ENCODE results near the gene DYNLT2B.

The DYNLT2B gene

DNA sequence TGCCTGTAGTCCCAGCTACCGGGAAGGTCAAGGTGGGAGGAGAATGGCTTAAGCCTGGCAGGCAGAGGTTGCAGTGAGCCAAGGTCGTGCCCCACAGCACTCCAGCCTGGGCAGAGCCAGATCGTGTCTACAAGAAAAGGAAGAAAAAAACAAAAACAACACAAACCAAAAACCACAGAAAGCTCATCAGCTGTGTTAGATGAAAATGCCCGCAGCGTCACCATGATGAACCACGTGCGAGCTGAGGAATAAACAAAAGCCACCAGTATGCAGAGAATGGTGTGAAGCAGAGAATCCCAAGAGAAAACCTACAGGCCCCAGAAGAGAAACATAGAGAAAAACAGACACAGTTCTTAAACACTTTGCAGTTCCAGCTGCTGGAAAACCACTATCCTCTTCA, 39.9 kb upstream of the DYNLT2B start:
- H3K4me1 ChIP-seq (ENCODE audit: control insufficient read depth in 2 of 2, insufficient read depth in 1 of 2, low read depth in 1 of 2, low read length in 2 of 2): no peaks in the 10 kb centered on the region
- H3K4me2 ChIP-seq (ENCODE audit: insufficient read depth, low read length, poor library complexity, severe bottlenecking): no peak overlapping the region
- H2BK120ac ChIP-seq (ENCODE audit: low read depth, low read length): no peak overlapping the region
- no peaks in the 10 kb centered on the region for H3K9me3 ChIP-seq (replicated peaks in 1 of 2; ENCODE audit: control insufficient read depth in 2 of 2, insufficient read depth in 1 of 2, low read depth in 1 of 2, low read length in 2 of 2)
- H3K18ac ChIP-seq (ENCODE audit: low read length): no peak overlapping the region
- H3K79me1 ChIP-seq (ENCODE audit: low read depth, low read length): no peaks in the 10 kb centered on the region
- H3K4ac ChIP-seq (ENCODE audit: low read length): no peak overlapping the region
- no peak overlapping the region for H2BK15ac ChIP-seq (ENCODE audit: low read length)
- no peak overlapping the region for H3K23ac ChIP-seq (ENCODE audit: low read depth, low read length, poor library complexity)
- no peak overlapping the region for H3K14ac ChIP-seq (ENCODE audit: low read length)
- H2AK5ac ChIP-seq (ENCODE audit: low read depth, low read length): no peak overlapping the region
- DNase-seq (ENCODE audit: low spot score): no peak
- H3K36me3 ChIP-seq (replicated peaks in 1 of 2; ENCODE audit: control insufficient read depth in 2 of 2, insufficient read depth in 2 of 2, low read length in 2 of 2): peaks cover 27 to 98% of the 10 kb centered on the region in 2 donors
- H4K91ac ChIP-seq (ENCODE audit: low read depth, low read length, poor library complexity): no peak overlapping the region
- WGBS, 2 donors (ENCODE audit: extremely low coverage in 2 of 2, insufficient read length in 2 of 2, insufficient replicate concordance in 1 of 2): no CpG with 5 or more reads among the region's 7 CpGs
- no peaks in the 10 kb centered on the region for H3K27me3 ChIP-seq (ENCODE audit: control insufficient read depth in 3 of 3, insufficient read depth in 3 of 3, low read depth in 1 of 3, low read length in 3 of 3)
- H3K4me3 ChIP-seq (ENCODE audit: low read length in 2 of 2): no peak overlapping the region
- no peak overlapping the region for H3K9ac ChIP-seq (ENCODE audit: low read depth, low read length, poor library complexity)
- no peak overlapping the region for H2AFZ ChIP-seq (ENCODE audit: low read length)
- H3K27ac ChIP-seq (replicated peaks; ENCODE audit: low read length): no peak overlapping the region
- no peak overlapping the region for H2BK5ac ChIP-seq (ENCODE audit: low read length)
- H2BK12ac ChIP-seq (ENCODE audit: low read length): no peak overlapping the region
- H4K8ac ChIP-seq (ENCODE audit: low read depth, low read length): no peak overlapping the region

DNA sequence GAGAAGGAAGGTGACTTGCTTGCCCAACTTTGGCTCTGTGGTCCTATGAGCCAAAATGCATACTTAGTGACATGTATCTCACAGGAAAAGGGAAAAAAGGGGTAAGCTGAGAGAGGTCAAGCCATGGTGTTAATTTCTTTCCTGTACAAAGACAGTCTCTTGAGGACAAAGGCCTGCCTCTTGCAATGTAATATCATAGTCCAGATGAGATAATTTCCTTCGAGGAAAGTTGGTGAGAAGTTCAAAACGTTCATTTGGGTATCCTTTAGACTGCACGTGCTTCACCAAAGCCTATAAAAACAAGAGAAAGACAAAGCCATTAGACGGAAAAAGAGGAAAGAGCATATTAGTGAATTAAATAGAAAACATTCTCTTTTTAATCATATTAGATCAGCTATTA, 38.5 kb upstream of the DYNLT2B start:
- Histone ChIP-seq H3K79me1 (ENCODE audit: low read depth, low read length) (no peaks in the 10 kb centered on the region), H3K4me2 (ENCODE audit: insufficient read depth, low read length, poor library complexity, severe bottlenecking) (no peak overlapping the region), H3K9me3 (replicated peaks in 1 of 2; ENCODE audit: control insufficient read depth in 2 of 2, insufficient read depth in 1 of 2, low read depth in 1 of 2, low read length in 2 of 2) (no peaks in the 10 kb centered on the region), H3K27me3 (ENCODE audit: control insufficient read depth in 3 of 3, insufficient read depth in 3 of 3, low read depth in 1 of 3, low read length in 3 of 3) (no peaks in the 10 kb centered on the region), H3K9ac (ENCODE audit: low read depth, low read length, poor library complexity) (no peak overlapping the region), H2BK12ac (ENCODE audit: low read length) (no peak overlapping the region), H2AFZ (ENCODE audit: low read length) (no peak overlapping the region), H3K4ac (ENCODE audit: low read length) (no peak overlapping the region), H3K14ac (ENCODE audit: low read length) (no peak overlapping the region), H3K4me3 (ENCODE audit: low read length in 2 of 2) (no peak overlapping the region), H4K8ac (ENCODE audit: low read depth, low read length) (no peak overlapping the region), H3K4me1 (ENCODE audit: control insufficient read depth in 2 of 2, insufficient read depth in 1 of 2, low read depth in 1 of 2, low read length in 2 of 2) (no peaks in the 10 kb centered on the region), H3K27ac (replicated peaks; ENCODE audit: low read length) (no peak overlapping the region), H2BK5ac (ENCODE audit: low read length) (no peak overlapping the region), H3K18ac (ENCODE audit: low read length) (no peak overlapping the region), H2BK15ac (ENCODE audit: low read length) (no peak overlapping the region), H2AK5ac (ENCODE audit: low read depth, low read length) (no peak overlapping the region), H3K36me3 (replicated peaks in 1 of 2; ENCODE audit: control insufficient read depth in 2 of 2, insufficient read depth in 2 of 2, low read length in 2 of 2) (peaks cover 21 to 92% of the 10 kb centered on the region in 2 donors), H3K23ac (ENCODE audit: low read depth, low read length, poor library complexity) (no peak overlapping the region), H2BK120ac (ENCODE audit: low read depth, low read length) (no peak overlapping the region), H4K91ac (ENCODE audit: low read depth, low read length, poor library complexity) (no peak overlapping the region)
- no CpG with 5 or more reads among the region's 4 CpGs for WGBS, 2 donors (ENCODE audit: extremely low coverage in 2 of 2, insufficient read length in 2 of 2, insufficient replicate concordance in 1 of 2)
- DNase-seq (ENCODE audit: low spot score): no peak

DNA sequence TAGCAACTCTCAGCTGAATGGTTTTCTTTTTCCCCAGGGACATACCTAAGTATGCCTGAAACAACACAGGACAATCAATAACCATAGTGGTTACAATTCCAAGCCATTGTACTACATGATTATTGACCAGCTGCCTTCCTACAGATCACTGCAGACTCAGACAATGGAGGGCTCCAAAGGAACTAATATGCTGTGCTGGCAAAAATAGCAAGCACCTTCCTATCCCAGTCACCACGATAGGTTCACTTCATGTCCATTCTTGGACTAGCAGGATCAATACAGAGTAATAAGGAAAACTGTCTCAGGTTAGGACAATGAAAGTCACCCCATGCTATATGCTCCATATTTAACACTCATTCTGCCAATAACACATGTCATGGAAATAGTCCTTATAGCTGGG, 37.6 kb upstream of the DYNLT2B start:
- peaks cover 16 to 91% of the 10 kb centered on the region in 2 donors for H3K36me3 ChIP-seq (replicated peaks in 1 of 2; ENCODE audit: control insufficient read depth in 2 of 2, insufficient read depth in 2 of 2, low read length in 2 of 2)
- no peak overlapping the region for H4K91ac ChIP-seq (ENCODE audit: low read depth, low read length, poor library complexity)
- no peak overlapping the region for H2AK5ac ChIP-seq (ENCODE audit: low read depth, low read length)

GRCh38 chr3:196354132-196354531, 36.1 kb upstream of the DYNLT2B start:
- H3K4me2 ChIP-seq (ENCODE audit: insufficient read depth, low read length, poor library complexity, severe bottlenecking): no peak overlapping the region
- no peak overlapping the region for H2BK120ac ChIP-seq (ENCODE audit: low read depth, low read length)
- no peak overlapping the region for H2AK5ac ChIP-seq (ENCODE audit: low read depth, low read length)
- H2BK12ac ChIP-seq (ENCODE audit: low read length): no peak overlapping the region
- no peaks in the 10 kb centered on the region for H3K79me1 ChIP-seq (ENCODE audit: low read depth, low read length)
- H3K4me1 ChIP-seq (ENCODE audit: control insufficient read depth in 2 of 2, insufficient read depth in 1 of 2, low read depth in 1 of 2, low read length in 2 of 2): no peaks in the 10 kb centered on the region
- H3K9ac ChIP-seq (ENCODE audit: low read depth, low read length, poor library complexity): no peak overlapping the region
- H3K4ac ChIP-seq (ENCODE audit: low read length): no peak overlapping the region
- H3K14ac ChIP-seq (ENCODE audit: low read length): no peak overlapping the region
- no peak overlapping the region for H3K18ac ChIP-seq (ENCODE audit: low read length)
- no peak overlapping the region for H4K91ac ChIP-seq (ENCODE audit: low read depth, low read length, poor library complexity)
- H3K23ac ChIP-seq (ENCODE audit: low read depth, low read length, poor library complexity): no peak overlapping the region
- H3K4me3 ChIP-seq (ENCODE audit: low read length in 2 of 2): no peak overlapping the region
- H4K8ac ChIP-seq (ENCODE audit: low read depth, low read length): no peak overlapping the region
- H2BK5ac ChIP-seq (ENCODE audit: low read length): no peak overlapping the region
- DNase-seq (ENCODE audit: low spot score): no peak
- H3K36me3 ChIP-seq (replicated peaks in 1 of 2; ENCODE audit: control insufficient read depth in 2 of 2, insufficient read depth in 2 of 2, low read length in 2 of 2): peaks cover 15 to 92% of the 10 kb centered on the region in 2 donors
- H3K27me3 ChIP-seq (ENCODE audit: control insufficient read depth in 3 of 3, insufficient read depth in 3 of 3, low read depth in 1 of 3, low read length in 3 of 3): no peaks in the 10 kb centered on the region
- H2BK15ac ChIP-seq (ENCODE audit: low read length): no peak overlapping the region
- H2AFZ ChIP-seq (ENCODE audit: low read length): no peak overlapping the region
- H3K9me3 ChIP-seq (replicated peaks in 1 of 2; ENCODE audit: control insufficient read depth in 2 of 2, insufficient read depth in 1 of 2, low read depth in 1 of 2, low read length in 2 of 2): peaks cover 2 to 8% of the 10 kb centered on the region in 2 donors
- WGBS, 2 donors (ENCODE audit: extremely low coverage in 2 of 2, insufficient read length in 2 of 2, insufficient replicate concordance in 1 of 2): no CpG with 5 or more reads among the region's 6 CpGs
- H3K27ac ChIP-seq (replicated peaks; ENCODE audit: low read length): no peak overlapping the region

More for the DNA sequence above, 37.6 kb upstream of the DYNLT2B start:
- Histone ChIP-seq H4K8ac (ENCODE audit: low read depth, low read length) (no peak overlapping the region), H3K27ac (replicated peaks; ENCODE audit: low read length) (no peak overlapping the region), H3K14ac (ENCODE audit: low read length) (no peak overlapping the region), H3K23ac (ENCODE audit: low read depth, low read length, poor library complexity) (no peak overlapping the region), H3K4me2 (ENCODE audit: insufficient read depth, low read length, poor library complexity, severe bottlenecking) (no peak overlapping the region), H3K4me1 (ENCODE audit: control insufficient read depth in 2 of 2, insufficient read depth in 1 of 2, low read depth in 1 of 2, low read length in 2 of 2) (no peaks in the 10 kb centered on the region), H3K79me1 (ENCODE audit: low read depth, low read length) (no peaks in the 10 kb centered on the region), H2BK12ac (ENCODE audit: low read length) (no peak overlapping the region), H2BK120ac (ENCODE audit: low read depth, low read length) (no peak overlapping the region), H3K4ac (ENCODE audit: low read length) (no peak overlapping the region), H3K9ac (ENCODE audit: low read depth, low read length, poor library complexity) (no peak overlapping the region), H2BK5ac (ENCODE audit: low read length) (no peak overlapping the region), H3K27me3 (ENCODE audit: control insufficient read depth in 3 of 3, insufficient read depth in 3 of 3, low read depth in 1 of 3, low read length in 3 of 3) (no peaks in the 10 kb centered on the region), H3K9me3 (replicated peaks in 1 of 2; ENCODE audit: control insufficient read depth in 2 of 2, insufficient read depth in 1 of 2, low read depth in 1 of 2, low read length in 2 of 2) (no peaks in the 10 kb centered on the region), H3K4me3 (ENCODE audit: low read length in 2 of 2) (no peak overlapping the region), H3K18ac (ENCODE audit: low read length) (no peak overlapping the region), H2BK15ac (ENCODE audit: low read length) (no peak overlapping the region), H2AFZ (ENCODE audit: low read length) (no peak overlapping the region)
- DNase-seq (ENCODE audit: low spot score): no peak
- WGBS, 2 donors (ENCODE audit: extremely low coverage in 2 of 2, insufficient read length in 2 of 2, insufficient replicate concordance in 1 of 2): no CpG with 5 or more reads among the region's 1 CpG
